H1 (cell line): ENCODE results near the gene TREM1. TPM values are rescaled to one million over a fixed set of nuclear protein-coding genes. Genes with fewer than 3 reads are reported as not detected.

Experiments used
- CTCF ChIA-PET: fragments of 300-600 bp; sonication (Branson Sonifier 250); formaldehyde crosslinking; loops from one replicate; lab custom pipeline; 2021; ENCODE audit not compliant: partially characterized antibody; lab: Charles Lee
- POLR2A ChIA-PET: fragments of 300-600 bp; sonication (Branson Sonifier 250); formaldehyde crosslinking; loops from one replicate; lab custom pipeline; 2021; ENCODE audit warnings: inconsistent platforms; ENCODE audit not compliant: partially characterized antibody; lab: Charles Lee
- DNase-seq, 2 experiments: peaks; one replicate each; pipeline versions ENCODE4 v3.0.0 to v3.0.0-alpha.2; 2010 to 2022; ENCODE audit warnings: low spot score in 2 of 2, low read depth in 1 of 2, mixed read lengths in 1 of 2
- FAIRE-seq: peaks from 2 replicates; lab custom pipeline; 2011; peaks lifted over from hg19 to GRCh38; lab: Jason Lieb, UNC
- H2AFZ ChIP-seq: 2 replicates; pipeline ENCODE4 v1.8.1; 2012; ENCODE audit warnings: low read length, inconsistent platforms
- H2AK5ac ChIP-seq: 2 replicates; pipeline ENCODE4 v1.6.1; 2013; ENCODE audit warnings: low read depth, low read length
- H2BK120ac ChIP-seq: replicated peaks from 2 replicates; pipeline ENCODE3; 2013; ENCODE audit warnings: low read depth, low read length, inconsistent platforms
- H2BK12ac ChIP-seq: 2 replicates; pipeline ENCODE4 v1.6.1; 2013; ENCODE audit warnings: low read depth, low read length
- H2BK15ac ChIP-seq: 2 replicates; pipeline ENCODE4 v1.6.1; 2013; ENCODE audit warnings: low read length
- H2BK20ac ChIP-seq: 2 replicates; pipeline ENCODE4 v1.6.1; 2013; ENCODE audit warnings: low read length
- H2BK5ac ChIP-seq: 2 replicates; pipeline ENCODE4 v1.6.1; 2013; ENCODE audit warnings: low read depth, low read length
- H3K14ac ChIP-seq: 2 replicates; pipeline ENCODE4 v1.6.1; 2013; ENCODE audit warnings: inconsistent platforms; ENCODE audit not compliant: insufficient read length
- H3K18ac ChIP-seq: 2 replicates; pipeline ENCODE4 v1.6.1; 2013; ENCODE audit warnings: low read length; ENCODE audit errors: extremely low read depth
- H3K23ac ChIP-seq: 2 replicates; pipeline ENCODE4 v1.6.1; 2013; ENCODE audit warnings: inconsistent platforms; ENCODE audit not compliant: insufficient read length
- H3K23me2 ChIP-seq: 2 replicates; pipeline ENCODE4 v1.6.1; 2013; ENCODE audit warnings: low read depth, low read length
- H3K27ac ChIP-seq: 2 replicates; pipeline ENCODE4 v1.6.1; 2011; ENCODE audit warnings: low read depth, low read length, inconsistent platforms
- H3K27me3 ChIP-seq, 4 experiments: replicated peaks in 1 of 4; 1 replicate in 1 of 4; 2 replicates in 3 of 4; pipeline versions ENCODE4 v1.6.1 to v1.8.1; 2011 to 2013; ENCODE audit warnings: low read length in 3 of 4, mild to moderate bottlenecking in 3 of 4, inconsistent platforms in 2 of 4, mixed read lengths in 2 of 4, moderate library complexity in 1 of 4; ENCODE audit not compliant: control insufficient read depth in 3 of 4, insufficient read depth in 3 of 4; ENCODE audit errors: extremely low read depth in 1 of 4
- H3K36me3 ChIP-seq, 4 experiments: 2 replicates each; pipeline versions ENCODE4 v1.6.1 to v1.8.1; 2011 to 2013; ENCODE audit warnings: mild to moderate bottlenecking in 4 of 4, low read length in 3 of 4, moderate library complexity in 2 of 4, control low read depth in 1 of 4, inconsistent platforms in 1 of 4; ENCODE audit not compliant: insufficient read depth in 4 of 4, control insufficient read depth in 2 of 4
- H3K4ac ChIP-seq: replicated peaks from 2 replicates; pipeline ENCODE3; 2013; ENCODE audit warnings: low read length, low read depth, mixed read lengths, inconsistent platforms; ENCODE audit not compliant: insufficient read length
- H3K4me1 ChIP-seq, 4 experiments: replicated peaks in 1 of 4; 1 replicate in 1 of 4; 2 replicates in 3 of 4; pipeline versions ENCODE4 v1.6.1 to v1.8.1; 2011 to 2013; ENCODE audit warnings: low read length in 3 of 4, inconsistent platforms in 2 of 4, mixed read lengths in 1 of 4; ENCODE audit not compliant: insufficient read depth in 4 of 4, control insufficient read depth in 3 of 4
- H3K4me2 ChIP-seq, 2 experiments: 2 replicates each; pipeline versions ENCODE4 v1.6.1 to v1.8.1; 2011 to 2013; ENCODE audit warnings: low read depth in 2 of 2, low read length in 2 of 2, control low read depth in 1 of 2, inconsistent platforms in 1 of 2, mild to moderate bottlenecking in 1 of 2; ENCODE audit not compliant: insufficient read depth in 1 of 2
- H3K4me3 ChIP-seq, 4 experiments: fragments of 200-600, 300-600 bp in 1 of 4; sonication (generic), shearing (Covaris generic), sonication (Bioruptor Twin) in 1 of 4; 2 replicates each; pipeline versions ENCODE4 v1.5.1 to v1.8.1; 2011 to 2016; ENCODE audit warnings: low read length in 4 of 4, low read depth in 3 of 4, control low read depth in 2 of 4, inconsistent platforms in 2 of 4, mild to moderate bottlenecking in 2 of 4, mixed read lengths in 1 of 4, moderate library complexity in 1 of 4; ENCODE audit not compliant: insufficient read depth in 2 of 4; ENCODE audit errors: extremely low read depth in 1 of 4
- H3K56ac ChIP-seq: replicated peaks from 2 replicates; pipeline ENCODE3; 2013; ENCODE audit warnings: low read depth, mild to moderate bottlenecking, mixed read lengths, low read length, inconsistent platforms; ENCODE audit not compliant: insufficient read length
- H3K79me1 ChIP-seq: 2 replicates; pipeline ENCODE4 v1.6.1; 2013; ENCODE audit warnings: low read depth, low read length, control low read depth
- H3K79me2 ChIP-seq, 2 experiments: 2 replicates each; pipeline versions ENCODE4 v1.6.1 to v1.8.1; 2012 to 2013; ENCODE audit warnings: low read length in 2 of 2, mild to moderate bottlenecking in 2 of 2, inconsistent platforms in 1 of 2; ENCODE audit not compliant: insufficient read depth in 2 of 2, control insufficient read depth in 1 of 2
- H3K9ac ChIP-seq, 4 experiments: replicated peaks in 1 of 4; 1 replicate in 1 of 4; 2 replicates in 3 of 4; pipeline versions ENCODE4 v1.6.1 to v1.8.1; 2011 to 2013; ENCODE audit warnings: low read depth in 3 of 4, low read length in 3 of 4, control low read depth in 2 of 4, mild to moderate bottlenecking in 2 of 4, moderate library complexity in 2 of 4, inconsistent platforms in 1 of 4; ENCODE audit errors: extremely low read depth in 1 of 4
- H3K9me3 ChIP-seq, 2 experiments: 2 replicates each; pipeline versions ENCODE4 v1.6.1 to v1.8.1; 2012 to 2013; ENCODE audit warnings: mild to moderate bottlenecking in 2 of 2, moderate library complexity in 2 of 2, control low read depth in 1 of 2, inconsistent platforms in 1 of 2, low read depth in 1 of 2, low read length in 1 of 2, mixed read lengths in 1 of 2; ENCODE audit not compliant: insufficient read depth in 2 of 2
- H4K20me1 ChIP-seq, 2 experiments: replicated peaks in 1 of 2; 2 replicates each; pipeline versions ENCODE3 to v1.8.1; 2011 to 2013; ENCODE audit warnings: inconsistent platforms in 2 of 2, low read length in 2 of 2, mild to moderate bottlenecking in 1 of 2; ENCODE audit not compliant: insufficient read depth in 2 of 2, control insufficient read depth in 1 of 2
- H4K5ac ChIP-seq: 2 replicates; pipeline ENCODE4 v1.6.1; 2013; ENCODE audit warnings: low read length, low read depth, mixed read lengths, inconsistent platforms; ENCODE audit not compliant: insufficient read length
- H4K8ac ChIP-seq: 2 replicates; pipeline ENCODE4 v1.8.0; 2013; ENCODE audit warnings: mild to moderate bottlenecking, moderate library complexity, low read length, inconsistent platforms; ENCODE audit not compliant: insufficient read depth; ENCODE audit errors: extremely low read depth
- H4K91ac ChIP-seq: replicated peaks from 2 replicates; pipeline ENCODE3; 2013; ENCODE audit warnings: low read length, mixed read lengths, inconsistent platforms; ENCODE audit not compliant: insufficient read length
- GABPA ChIP-seq: IDR thresholded peaks from 2 replicates; pipeline ENCODE4 v1.6.1; 2011; ENCODE audit warnings: mild to moderate bottlenecking, low read length, moderate library complexity, borderline replicate concordance; ENCODE audit not compliant: insufficient read depth
- USF2 ChIP-seq: IDR thresholded peaks from 2 replicates; pipeline ENCODE4 v1.6.1; 2011; ENCODE audit warnings: low read length, improper control_type of control experiment
- WGBS, 2 experiments: shearing (Covaris generic) in 1 of 2; methylation state at CpG; one replicate each; pipeline versions ENCODE4 v1.1.6 to v1.1.7; 2013 to 2015; ENCODE audit warnings: low lambda C conversion rate in 2 of 2, mixed read lengths in 2 of 2, inconsistent platforms in 1 of 2, low coverage in 1 of 2, missing lambda C conversion rate in 1 of 2; ENCODE audit not compliant: insufficient replicate concordance in 2 of 2, insufficient coverage in 1 of 2, insufficient read length in 1 of 2; ENCODE audit errors: extremely low coverage in 1 of 2, missing lambda C conversion rate in 1 of 2; 5-methylcytosine and 5-hydroxymethylcytosine counted together
- polyA plus RNA-seq, 7 experiments: library from polyadenylated mRNA; depleted of rRNA in 3 of 7; stranded (reverse) in 5 of 7; unstranded in 2 of 7; fragments of >200 nt in 5 of 7; fragments of 200-250 nt in 2 of 7; gene quantifications; 1 replicate in 5 of 7; 2 replicates in 1 of 7; 4 replicates in 1 of 7; pipeline versions ENCODE4 v1.2.1 to v1.2.3, GENCODE V29; 2011 to 2013; ENCODE audit warnings: missing spikeins in 2 of 7, mixed read lengths in 2 of 7
- total RNA-seq: library from RNA; stranded (reverse); fragmentation: NEBNext Ultra II Directional; extraction: Animal tissue kit (Norgen Biotek cat#: 25700); gene quantifications from 2 replicates; pipeline ENCODE4 v1.2.1, GENCODE V29; 2021

Gene TREM1
- total and polyA plus RNA-seq, 2 of the 8 experiments (the other 6 are each of a cell fraction or from before 2014, with no cell fraction given) = not detected

GRCh38 chr6:41315943-41316620, 29.6 kb upstream of the TREM1 start:
- Histone ChIP-seq H2BK20ac (no peak overlapping the region), H3K36me3 (no peaks in the 10 kb centered on the region), H4K8ac (no peak overlapping the region), H2BK5ac (no peak overlapping the region), H3K4me3 (no peak overlapping the region), H3K79me2 (no peaks in the 10 kb centered on the region), H2AFZ (no peak overlapping the region), H4K91ac (no peak overlapping the region), H3K14ac (no peak overlapping the region), H4K5ac (no peak overlapping the region), H3K4me2 (no peak overlapping the region), H3K9ac (no peak overlapping the region), H2BK120ac (no peak overlapping the region), H3K27me3 (peaks cover 0 to 4% (median 2%) of the 10 kb centered on the region in 4 experiments; a peak in 1 of 7 replicates), H4K20me1 (no peaks in the 10 kb centered on the region), H3K56ac (no peak overlapping the region), H3K79me1 (no peaks in the 10 kb centered on the region), H3K23me2 (no peaks in the 10 kb centered on the region), H3K23ac (no peak overlapping the region), H3K9me3 (no peaks in the 10 kb centered on the region), H2BK12ac (no peak overlapping the region), H3K27ac (no peak overlapping the region), H2AK5ac (no peak overlapping the region), H2BK15ac (no peak overlapping the region), H3K4me1 (peaks cover 0 to 13% (median 3%) of the 10 kb centered on the region in 4 experiments; a peak in 5 of 7 replicates), H3K4ac (no peak overlapping the region), H3K18ac (no peak overlapping the region)
- ChIA-PET POLR2A (no interaction called here), CTCF (interaction anchor here (1.6 to 2.3 kb wide), 3 partner anchors 9 to 35 kb away, joined by 4 to 9 read pairs (median 8); no protein-coding TSS in a partner anchor)
- no peak for DNase-seq
- FAIRE-seq = no peak
- WGBS, 2 experiments = 90% methylated on average over 1 of the region's 1 CpG; no CpG with 5 or more reads in 1 of the 2 experiments
- no peak for TF ChIP-seq GABPA
- TF ChIP-seq USF2 = no peak
